ENCODE measurements around the gene DDX20. TPM values are rescaled to one million over a fixed set of nuclear protein-coding genes. Genes with fewer than 3 reads are reported as not detected.

The DDX20 gene
- polyA plus RNA-seq, 1 experiment, result 12.3 TPM

GRCh38 chr1:111768023-111768422 lies 12.3 kb downstream of the DDX20 start:
- no peak for DNase-seq (ENCODE audit: low read depth, low spot score)
- Histone ChIP-seq H3K27ac (ENCODE audit: low read depth, low read length) (no peak overlapping the region), H3K27me3 (ENCODE audit: control insufficient read depth, insufficient read depth, low read length) (no peaks in the 10 kb centered on the region), H3K9me3 (ENCODE audit: control insufficient read depth, insufficient read depth, low read length) (no peaks in the 10 kb centered on the region), H3K4me3 (ENCODE audit: low read depth, low read length) (no peak overlapping the region)
- POLR2A ChIA-PET, result interaction anchor here (1.0 kb wide), 1 partner anchor 304 kb away, joined by 3 read pairs; no protein-coding TSS in a partner anchor
- CTCF ChIA-PET, result interaction anchor here (0.7 to 9.4 kb wide), 17 partner anchors 11 to 602 kb away, joined by 3 to 133 read pairs (median 5); no protein-coding TSS in a partner anchor
- TF ChIP-seq CTCF (IDR thresholded peaks at IDR 0.05; ENCODE audit: low read depth, low read length), result no peak

GRCh38 chr1:111768625-111769024 lies 12.9 kb downstream of the DDX20 start:
- no peaks in the 10 kb centered on the region for H3K9me3 ChIP-seq (ENCODE audit: control insufficient read depth, insufficient read depth, low read length)
- H3K27me3 ChIP-seq (ENCODE audit: control insufficient read depth, insufficient read depth, low read length), result no peaks in the 10 kb centered on the region
- ChIA-PET CTCF (interaction anchor here (0.6 to 9.4 kb wide), 30 partner anchors 11 to 738 kb away, joined by 3 to 133 read pairs (median 4); partner anchors contain the start of genes ADORA3, RAP1A and TMIGD3), POLR2A (no interaction called here)
- no peak for TF ChIP-seq CTCF (IDR thresholded peaks at IDR 0.05; ENCODE audit: low read depth, low read length)
- H3K27ac ChIP-seq (ENCODE audit: low read depth, low read length), result no peak overlapping the region
- H3K4me3 ChIP-seq (ENCODE audit: low read depth, low read length), result no peak overlapping the region
- DNase-seq (ENCODE audit: low read depth, low spot score), result no peak

- CTCF ChIA-PET, result interaction anchor here (0.6 to 9.4 kb wide), 35 partner anchors 9 to 739 kb away, joined by 3 to 133 read pairs (median 4); partner anchors contain the start of genes ADORA3, RAP1A and TMIGD3
- peak; percentile 80 for TF ChIP-seq CTCF (IDR thresholded peaks at IDR 0.05; ENCODE audit: low read depth, low read length)
- POLR2A ChIA-PET, result interaction anchor here (0.6 kb wide), 1 partner anchor 216 kb away, joined by 3 read pairs; no protein-coding TSS in a partner anchor
- Histone ChIP-seq H3K27me3 (ENCODE audit: control insufficient read depth, insufficient read depth, low read length) (no peaks in the 10 kb centered on the region), H3K4me3 (ENCODE audit: low read depth, low read length) (no peak overlapping the region), H3K27ac (ENCODE audit: low read depth, low read length) (no peak overlapping the region), H3K9me3 (ENCODE audit: control insufficient read depth, insufficient read depth, low read length) (no peaks in the 10 kb centered on the region)
- peak; percentile 41 for DNase-seq (ENCODE audit: low read depth, low spot score)
These were observed 13.9 kb downstream of the DDX20 start for GRCh38 chr1:111769517-111770146.

- ChIA-PET CTCF (interaction anchor here (0.7 to 9.4 kb wide), 6 partner anchors 15 to 620 kb away, joined by 3 to 133 read pairs (median 6); partner anchors contain the start of gene DDX20), POLR2A (no interaction called here)
- Histone ChIP-seq H3K27me3 (ENCODE audit: control insufficient read depth, insufficient read depth, low read length) (no peaks in the 10 kb centered on the region), H3K9me3 (ENCODE audit: control insufficient read depth, insufficient read depth, low read length) (no peaks in the 10 kb centered on the region), H3K27ac (ENCODE audit: low read depth, low read length) (no peak overlapping the region), H3K4me3 (ENCODE audit: low read depth, low read length) (no peak overlapping the region)
- DNase-seq (ENCODE audit: low read depth, low spot score), result no peak
- TF ChIP-seq CTCF (IDR thresholded peaks at IDR 0.05; ENCODE audit: low read depth, low read length), result no peak
These were observed 15.2 kb downstream of the DDX20 start for GRCh38 chr1:111770916-111771315.

- Histone ChIP-seq H3K9me3 (ENCODE audit: control insufficient read depth, insufficient read depth, low read length) (no peaks in the 10 kb centered on the region), H3K27ac (ENCODE audit: low read depth, low read length) (no peak overlapping the region), H3K4me3 (ENCODE audit: low read depth, low read length) (no peak overlapping the region), H3K27me3 (ENCODE audit: control insufficient read depth, insufficient read depth, low read length) (no peaks in the 10 kb centered on the region)
- no peak for TF ChIP-seq CTCF (IDR thresholded peaks at IDR 0.05; ENCODE audit: low read depth, low read length)
- ChIA-PET POLR2A (no interaction called here), CTCF (no interaction called here)
- no peak for DNase-seq (ENCODE audit: low read depth, low spot score)
These were observed 20.3 kb downstream of the DDX20 start for GRCh38 chr1:111775966-111776365.
